PC-9 (cell line): Measurements from ENCODE around the gene ZNF443.

Source experiments
- EZH2 ChIP-seq: fragments of 200-600 bp; sonication (generic); IDR thresholded peaks from 2 replicates; pipeline ENCODE4 v1.8.0; 2017; ENCODE audit warnings: antibody characterized with exemption, low read depth
- TF ChIP-seq, protein P1 (sequence below): fragments of 200-600 bp; sonication (generic); conservative IDR thresholded peaks from 2 replicates; pipeline ENCODE4 v1.6.1; 2017; ENCODE audit warnings: mixed run types, antibody characterized with exemption, mild to moderate bottlenecking, moderate library complexity

DNA sequence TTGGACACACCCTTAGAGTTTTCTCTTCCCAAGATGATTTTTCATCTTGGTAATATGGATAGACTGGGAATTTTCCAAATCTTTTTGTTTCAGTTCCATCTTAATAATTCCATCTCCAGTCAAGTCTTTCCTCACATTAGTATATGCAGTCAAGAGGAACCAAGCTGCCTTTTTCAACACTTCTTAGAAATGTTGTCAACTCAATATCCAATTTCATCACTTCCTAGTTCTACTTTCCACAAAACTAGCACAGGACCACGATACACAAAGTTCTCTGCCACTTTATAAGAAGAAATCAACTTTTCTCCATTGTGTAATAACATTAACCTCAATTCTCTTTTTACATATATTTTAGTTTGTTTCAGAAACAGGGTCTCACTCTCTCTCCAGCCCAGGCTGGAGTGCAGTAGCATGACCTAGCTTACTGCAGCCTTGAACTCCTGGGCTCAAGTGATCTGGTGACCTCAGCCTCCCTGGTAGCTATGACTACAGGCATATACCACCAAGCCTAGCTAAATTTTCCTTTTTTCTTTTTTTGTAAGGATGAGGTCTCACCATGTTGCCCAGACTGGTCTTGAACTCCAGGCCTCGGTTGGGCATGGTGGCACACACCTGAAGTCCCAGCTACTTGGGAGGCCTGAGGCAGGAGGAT, 15.5 kb downstream of the ZNF443 start:
- TF ChIP-seq, protein P1, sequence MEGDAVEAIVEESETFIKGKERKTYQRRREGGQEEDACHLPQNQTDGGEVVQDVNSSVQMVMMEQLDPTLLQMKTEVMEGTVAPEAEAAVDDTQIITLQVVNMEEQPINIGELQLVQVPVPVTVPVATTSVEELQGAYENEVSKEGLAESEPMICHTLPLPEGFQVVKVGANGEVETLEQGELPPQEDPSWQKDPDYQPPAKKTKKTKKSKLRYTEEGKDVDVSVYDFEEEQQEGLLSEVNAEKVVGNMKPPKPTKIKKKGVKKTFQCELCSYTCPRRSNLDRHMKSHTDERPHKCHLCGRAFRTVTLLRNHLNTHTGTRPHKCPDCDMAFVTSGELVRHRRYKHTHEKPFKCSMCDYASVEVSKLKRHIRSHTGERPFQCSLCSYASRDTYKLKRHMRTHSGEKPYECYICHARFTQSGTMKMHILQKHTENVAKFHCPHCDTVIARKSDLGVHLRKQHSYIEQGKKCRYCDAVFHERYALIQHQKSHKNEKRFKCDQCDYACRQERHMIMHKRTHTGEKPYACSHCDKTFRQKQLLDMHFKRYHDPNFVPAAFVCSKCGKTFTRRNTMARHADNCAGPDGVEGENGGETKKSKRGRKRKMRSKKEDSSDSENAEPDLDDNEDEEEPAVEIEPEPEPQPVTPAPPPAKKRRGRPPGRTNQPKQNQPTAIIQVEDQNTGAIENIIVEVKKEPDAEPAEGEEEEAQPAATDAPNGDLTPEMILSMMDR, result no peak
- no peak for TF ChIP-seq EZH2
